CD4-positive, alpha-beta T cell treated with Interleukin-17A for 4 hours (primary cell): ENCODE data around the gene SRSF1.
A peak's percentile ranks its signal among the peaks of the same experiment; 100 is the strongest.

Experiments used
- DNase-seq: peaks from one replicate; pipeline ENCODE4 v3.0.0-alpha.2; 2020; ENCODE audit warnings: mixed read lengths

Gene SRSF1

DNA sequence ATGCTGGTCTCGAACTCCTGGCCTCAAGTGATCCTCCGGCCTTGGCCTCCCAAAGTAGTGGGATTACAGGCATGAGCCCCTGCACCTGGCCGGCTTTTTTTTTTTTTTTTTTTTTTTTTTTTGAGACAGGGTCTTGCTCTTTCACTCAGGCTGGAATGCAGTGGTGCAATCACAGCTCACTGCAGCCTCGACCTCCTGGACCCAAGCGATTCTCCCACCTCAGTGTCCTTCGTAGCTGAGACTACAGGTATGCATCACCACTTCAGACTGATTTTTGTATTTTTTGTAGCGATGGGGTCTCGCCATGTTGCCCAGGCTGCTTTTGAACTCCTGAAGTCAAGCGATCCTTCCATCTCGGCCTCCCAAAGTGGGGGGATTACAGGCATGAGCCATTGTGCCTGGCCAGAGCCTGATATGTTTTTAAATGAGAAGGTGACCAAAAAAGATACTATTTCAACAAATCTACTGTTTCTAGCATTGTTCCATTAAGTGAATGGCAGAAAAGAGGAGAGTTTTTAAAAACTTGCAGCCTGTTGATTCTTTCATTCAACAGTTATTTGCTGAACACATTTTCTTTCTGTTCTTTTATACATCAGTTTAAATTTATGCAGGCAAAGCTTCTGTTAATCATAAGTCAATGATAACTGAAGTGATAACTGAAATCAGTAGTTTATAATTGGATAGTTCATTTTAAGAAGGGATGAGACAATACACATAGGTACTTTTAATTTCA lies 3.2 kb upstream of the SRSF1 start:
- DNase-seq: no peak

DNA sequence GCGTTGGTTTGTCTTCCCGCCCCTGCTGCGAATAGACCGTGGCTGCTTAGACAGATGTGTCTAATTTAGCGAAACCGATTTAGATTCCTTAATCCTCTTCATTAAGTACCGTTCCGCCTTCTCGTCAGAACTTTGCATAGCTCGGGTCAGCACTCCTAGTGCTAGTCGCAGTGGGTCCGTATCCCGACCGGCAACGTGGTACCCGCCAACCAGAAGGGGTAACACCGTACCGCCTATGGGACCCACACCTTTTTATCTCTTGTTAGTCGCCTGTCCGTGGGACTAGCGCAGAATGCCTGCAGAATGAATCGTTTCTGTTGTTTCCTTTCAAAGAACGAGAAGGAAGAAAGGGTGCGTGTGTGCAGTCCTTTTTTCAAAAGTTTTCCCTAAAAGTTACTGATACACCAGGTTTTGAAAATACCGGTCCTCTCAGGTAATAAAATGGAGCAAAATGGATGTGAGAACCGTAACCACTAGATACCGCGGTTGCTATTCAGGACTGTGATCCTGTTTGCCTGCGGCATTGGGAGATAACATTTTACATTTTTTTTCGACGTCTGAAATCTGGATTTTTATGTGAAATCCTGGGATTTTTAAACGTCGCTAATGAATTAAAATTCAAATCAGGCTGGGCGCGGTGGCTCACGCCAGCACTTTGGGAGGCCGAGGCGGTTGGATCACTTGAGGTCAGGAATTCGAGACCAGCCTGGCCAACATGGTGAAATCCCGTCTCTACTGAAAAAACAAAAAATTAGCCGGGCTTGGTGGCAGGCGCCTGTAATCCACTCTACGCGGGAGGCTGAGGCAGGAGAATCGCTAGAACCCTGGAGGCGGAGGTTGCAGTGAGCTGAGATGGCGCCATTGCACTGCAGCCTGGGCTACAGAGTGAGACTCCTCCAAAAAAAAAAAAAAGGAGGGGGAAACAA lies 998 bp upstream of the SRSF1 start:
- DNase-seq: no peak

DNA sequence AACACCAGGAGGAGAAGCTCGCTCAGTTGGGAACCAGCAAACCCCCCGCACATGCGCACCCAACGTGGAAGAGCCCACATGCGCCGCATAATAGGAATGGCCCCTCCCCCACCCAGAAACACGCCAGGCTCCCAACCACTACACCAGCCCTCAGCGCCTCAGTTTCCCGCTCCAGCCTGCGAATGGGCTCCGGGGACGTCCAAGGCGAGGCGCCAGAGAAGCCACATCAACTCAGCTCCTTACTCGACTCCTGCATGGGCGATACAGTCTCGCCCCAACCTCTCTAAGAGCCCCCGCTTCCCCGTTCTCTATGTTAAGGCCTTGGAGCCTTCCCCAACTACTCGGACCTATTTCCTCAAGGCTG lies 504 bp downstream of the SRSF1 start:
- peak; percentile 73 for DNase-seq

DNA sequence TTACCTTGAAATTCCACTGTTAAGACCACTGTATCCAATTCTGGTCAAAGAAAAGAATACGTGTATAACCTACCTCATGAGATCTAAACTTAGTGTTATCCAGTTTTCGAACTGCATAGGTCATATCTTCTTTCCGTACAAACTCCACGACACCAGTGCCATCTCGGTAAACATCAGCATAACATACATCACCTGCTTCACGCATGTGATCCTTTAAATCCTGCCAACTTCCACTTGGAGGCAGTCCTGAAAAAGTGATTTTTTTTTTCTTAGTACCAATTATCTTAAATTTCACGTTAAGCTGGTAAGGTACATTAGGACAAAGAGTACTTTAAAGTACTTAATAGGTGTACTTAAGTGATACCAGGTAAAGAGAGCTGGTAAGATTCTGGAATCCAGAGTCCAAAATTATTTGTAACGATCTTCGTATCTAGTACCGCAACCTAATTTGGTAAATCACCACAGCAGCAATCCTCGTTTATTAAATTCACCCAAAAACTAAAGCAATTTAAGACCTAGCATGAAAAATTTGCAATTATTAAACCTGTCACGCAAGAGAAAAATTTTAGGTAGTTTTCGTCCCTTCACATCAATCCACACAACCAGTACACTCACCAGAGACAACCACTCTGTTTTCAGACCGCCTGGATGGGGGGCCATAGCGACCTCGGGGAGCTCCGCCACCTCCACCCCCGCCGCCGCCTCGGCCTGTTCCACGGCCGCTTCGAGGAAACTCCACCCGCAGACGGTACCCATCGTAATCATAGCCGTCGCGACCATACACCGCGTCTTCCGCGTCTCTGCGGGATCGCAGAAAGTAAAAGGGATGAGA lies 1.1 kb downstream of the SRSF1 start:
- DNase-seq: no peak

DNA sequence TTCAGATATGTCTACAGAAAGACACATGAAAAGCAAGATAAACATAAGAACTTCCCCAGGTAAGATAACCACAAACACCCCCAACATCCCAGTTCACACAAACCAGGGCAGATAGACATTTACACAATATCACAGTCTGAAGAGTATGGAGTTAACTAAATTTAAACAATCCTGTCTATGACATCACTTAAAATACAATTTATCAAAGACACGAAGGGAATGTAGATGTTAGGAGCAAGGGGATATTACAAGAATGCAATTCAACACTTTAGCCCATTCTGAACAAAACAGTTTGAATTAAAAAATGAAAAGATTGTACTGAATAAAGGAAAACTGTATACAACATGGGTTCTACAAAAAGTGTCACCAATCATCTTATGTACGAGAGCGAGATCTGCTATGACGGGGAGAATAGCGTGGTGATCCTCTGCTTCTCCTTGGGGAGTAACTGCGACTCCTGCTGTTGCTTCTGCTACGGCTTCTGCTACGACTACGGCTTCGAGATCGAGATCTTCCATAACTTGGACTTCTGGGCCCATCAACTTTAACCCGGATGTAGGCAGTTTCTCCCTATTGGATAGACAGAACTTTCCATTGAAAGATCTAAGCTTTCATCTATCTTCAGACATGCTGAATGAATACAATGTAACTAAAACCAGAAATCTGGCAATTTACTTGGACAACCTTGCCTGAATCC lies 1.9 kb downstream of the SRSF1 start:
- no peak for DNase-seq

DNA sequence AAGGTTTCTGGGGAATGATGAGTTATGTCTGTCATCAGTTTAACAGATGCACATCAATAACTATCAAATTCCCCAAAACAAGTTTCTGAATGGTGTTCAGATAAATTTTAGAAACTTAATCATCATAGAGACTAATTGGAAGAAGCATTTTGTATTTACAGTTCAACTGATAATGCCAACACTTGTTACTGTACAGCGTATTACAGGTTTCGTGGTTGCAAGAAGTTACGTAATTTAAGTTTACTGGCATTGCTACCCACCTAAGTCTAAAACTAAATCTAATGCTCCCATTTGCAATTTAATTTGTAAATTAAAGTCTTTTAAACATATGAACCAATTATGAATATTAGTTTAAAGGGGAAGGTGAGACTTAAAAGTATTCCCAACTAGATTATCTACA lies 3.0 kb downstream of the SRSF1 start:
- DNase-seq: no peak

DNA sequence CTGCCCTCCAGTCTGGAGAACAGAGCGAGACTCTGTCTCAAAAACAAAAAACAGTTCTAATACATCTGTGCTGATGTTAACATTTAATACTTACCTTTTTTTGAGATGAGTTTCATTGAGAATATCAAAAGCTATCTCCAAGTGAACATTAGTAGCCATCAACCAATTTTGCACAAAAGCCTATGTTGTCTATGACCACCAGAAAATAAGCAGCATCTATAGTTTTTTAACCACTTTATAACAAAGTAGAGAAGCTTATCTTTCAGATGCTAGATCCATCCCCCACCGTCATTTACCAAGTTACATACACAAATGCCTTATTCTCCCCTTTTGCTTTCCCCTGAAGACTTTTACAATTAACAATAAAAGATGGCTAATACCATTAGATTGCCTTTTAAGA lies 4.1 kb downstream of the SRSF1 start:
- no peak for DNase-seq

DNA sequence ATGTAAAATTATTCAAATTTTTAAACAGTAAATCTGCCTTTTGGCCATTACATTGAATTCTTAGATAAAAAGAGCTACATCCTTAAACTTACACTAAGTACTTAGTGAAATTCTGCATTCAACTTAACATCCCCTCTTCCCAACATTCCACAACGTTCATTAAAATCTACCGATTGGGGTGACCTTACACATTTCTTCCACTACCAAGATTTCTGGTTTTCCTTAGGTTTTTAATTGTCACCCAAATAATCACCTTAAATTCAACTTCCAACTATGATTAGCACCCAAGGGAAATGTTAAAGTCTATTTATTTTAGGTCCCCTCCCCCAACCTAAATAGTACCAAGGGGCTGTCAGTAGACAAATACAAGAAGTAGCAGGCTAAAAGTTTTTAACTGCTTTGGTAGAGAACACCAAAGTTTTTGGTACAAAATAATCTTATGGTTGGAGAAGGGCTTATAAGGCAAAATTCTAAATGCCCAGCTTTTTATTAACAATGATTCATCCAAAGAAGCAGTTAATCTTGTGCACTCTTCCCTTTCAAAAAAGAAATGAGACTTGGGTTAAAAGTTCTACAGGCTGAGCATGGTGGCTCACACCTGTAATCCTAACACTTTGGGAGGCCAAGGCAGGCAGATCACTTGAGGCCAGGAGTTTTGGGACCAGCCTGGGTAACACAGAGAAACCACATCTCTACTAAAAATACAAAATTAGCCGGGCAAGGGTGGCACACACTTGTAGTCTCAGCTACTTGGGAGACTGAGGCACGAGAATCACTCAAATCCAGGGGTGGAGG lies 4.7 kb downstream of the SRSF1 start:
- DNase-seq: no peak

DNA sequence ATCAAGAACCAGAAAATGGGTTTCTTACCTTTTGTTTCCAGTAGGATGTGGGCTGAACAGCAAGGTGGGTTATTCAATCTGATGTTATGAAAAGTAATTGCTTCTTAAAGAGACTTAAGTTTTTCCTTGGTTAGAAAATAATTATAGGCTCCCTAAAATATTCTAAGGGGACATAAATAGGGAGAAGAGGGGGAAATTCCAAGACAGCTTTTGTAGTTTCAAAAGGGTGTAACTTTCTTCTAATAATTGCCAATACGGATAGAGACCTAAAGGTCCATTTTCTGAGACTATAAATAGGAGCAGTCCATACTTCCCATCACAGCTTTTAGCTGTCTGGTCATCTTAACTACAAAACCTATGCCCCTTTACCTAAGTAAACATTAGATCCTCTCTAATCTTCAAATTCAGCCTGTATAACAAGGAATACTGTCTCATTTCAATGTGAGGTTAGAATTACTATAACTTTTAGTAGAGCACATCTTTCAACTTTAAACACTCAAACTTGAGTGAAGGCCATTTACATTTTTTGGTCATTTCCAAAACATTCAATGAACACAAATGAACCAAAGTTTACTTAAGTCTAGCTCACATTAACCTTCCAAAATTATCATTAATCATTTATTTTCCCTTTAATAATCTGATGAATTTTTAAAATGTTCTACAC lies 5.5 kb downstream of the SRSF1 start:
- no peak for DNase-seq

DNA sequence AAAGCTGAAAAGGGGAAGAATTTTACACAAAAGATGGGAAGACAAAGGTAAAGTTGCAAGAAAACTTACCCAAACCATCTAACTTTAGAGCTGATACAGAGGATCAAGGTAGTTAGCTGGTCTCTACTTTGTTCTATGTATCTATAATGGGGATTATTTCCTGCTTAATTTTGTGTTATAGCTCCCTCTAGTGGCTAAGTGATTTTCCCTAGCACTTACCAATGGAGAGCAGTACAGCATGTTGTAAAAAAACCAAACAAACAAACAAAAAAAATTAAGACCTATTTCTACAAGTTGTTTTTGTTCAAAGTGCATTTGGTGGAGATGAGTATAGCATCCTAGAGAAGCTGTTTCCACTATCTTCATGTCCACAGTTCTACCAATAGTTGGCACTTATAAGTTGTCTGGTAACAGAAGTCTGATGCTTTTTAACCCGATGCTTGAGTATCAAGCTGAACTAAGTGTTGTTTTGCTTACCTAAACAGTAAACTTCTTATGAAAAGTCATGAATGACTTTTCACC lies 7.5 kb downstream of the SRSF1 start:
- DNase-seq: no peak

DNA sequence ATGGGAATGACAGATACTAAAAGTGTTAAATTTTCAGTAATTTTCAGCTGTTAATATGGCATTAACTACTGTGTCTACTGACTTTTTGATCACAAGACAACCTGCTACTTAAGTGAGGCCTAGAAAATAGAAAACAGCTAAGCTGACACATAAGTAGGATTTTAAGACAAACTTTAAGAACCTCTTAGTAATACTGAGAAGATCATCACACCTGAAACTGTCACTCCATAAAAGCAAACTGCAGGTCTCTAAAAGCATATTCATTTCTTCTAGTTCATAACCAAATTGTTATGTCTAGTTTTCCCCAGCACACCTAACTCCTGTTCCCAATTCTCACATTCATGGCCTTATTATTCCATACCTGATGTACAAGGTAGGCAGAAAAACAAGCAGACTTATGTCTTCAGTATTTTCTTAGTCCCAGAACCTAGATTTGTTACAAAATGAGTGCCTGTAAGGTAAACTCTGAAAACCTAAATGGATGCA lies 8.0 kb downstream of the SRSF1 start:
- DNase-seq: no peak

DNA sequence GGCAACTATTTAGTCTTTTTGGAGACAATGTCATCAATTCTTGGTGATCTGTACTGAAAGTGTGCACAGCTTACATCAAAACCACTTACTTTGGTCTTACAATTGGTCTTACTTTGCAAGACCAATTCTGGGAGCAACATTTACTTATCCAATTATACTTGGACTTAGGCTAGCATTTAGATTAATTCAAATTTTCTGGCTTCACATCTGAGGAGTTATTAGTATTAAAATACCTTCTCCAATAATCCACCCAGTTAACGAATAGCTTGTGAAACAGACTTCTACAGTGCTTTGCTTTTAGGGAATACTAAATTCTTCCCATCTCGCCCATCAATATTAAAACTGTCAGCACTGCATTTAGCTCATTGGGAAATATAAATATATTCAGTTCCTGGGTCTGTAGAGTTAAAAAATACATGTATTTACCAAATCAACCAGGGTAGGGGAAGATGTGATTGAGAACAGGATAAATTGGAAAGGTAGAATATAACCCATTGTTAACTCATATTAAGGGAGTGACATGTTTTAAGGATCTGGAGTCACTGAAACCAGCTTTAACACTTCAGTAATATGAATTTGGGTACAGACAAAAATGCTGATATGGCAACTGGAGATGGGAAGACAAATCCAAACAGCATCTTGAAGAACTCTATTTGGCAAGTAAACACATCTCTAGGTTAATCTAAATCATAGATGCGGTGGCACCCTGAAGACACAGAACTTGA lies 9.8 kb downstream of the SRSF1 start:
- DNase-seq: no peak

DNA sequence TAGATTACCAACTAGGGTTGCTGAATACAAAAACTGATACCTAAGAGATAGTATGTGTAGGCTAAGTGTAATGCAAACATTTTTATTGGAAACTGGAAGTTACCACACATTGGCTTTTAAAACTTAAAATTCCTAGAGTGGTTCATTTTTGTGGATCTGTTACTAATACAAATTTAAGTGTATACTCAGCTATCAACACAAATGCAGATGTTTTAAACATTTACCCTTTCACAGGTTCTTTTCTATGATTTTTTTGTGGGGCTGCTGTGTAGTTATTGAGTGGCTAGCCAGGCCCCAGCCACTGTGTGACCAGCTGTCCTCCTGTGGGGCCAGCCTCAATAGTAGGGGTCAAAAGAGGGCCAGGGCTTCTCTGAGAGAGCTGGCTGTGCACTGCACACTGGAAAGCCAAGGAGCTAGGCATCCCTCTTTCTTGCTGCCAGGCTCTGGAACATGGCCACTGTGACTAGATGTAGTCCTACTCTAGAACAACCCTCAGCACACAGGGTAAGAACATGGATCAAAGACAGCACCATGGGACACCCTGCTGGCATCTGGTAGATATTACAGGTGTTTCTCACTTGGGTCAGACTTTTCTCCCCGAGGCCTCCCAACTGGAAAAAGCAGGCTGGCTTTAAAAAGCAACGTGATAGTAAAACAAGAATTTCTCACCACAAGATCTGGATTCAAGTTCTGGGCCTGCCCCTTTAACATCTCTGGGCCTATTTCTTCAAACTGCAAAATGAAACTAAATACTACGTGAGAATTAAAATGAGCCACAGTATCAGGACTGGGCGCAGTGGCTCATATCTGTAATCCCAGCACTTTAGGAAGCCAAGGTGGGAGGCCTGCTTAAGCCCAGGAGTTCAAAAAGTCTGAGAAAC lies 11.7 kb downstream of the SRSF1 start:
- DNase-seq: peak; percentile 64

DNA sequence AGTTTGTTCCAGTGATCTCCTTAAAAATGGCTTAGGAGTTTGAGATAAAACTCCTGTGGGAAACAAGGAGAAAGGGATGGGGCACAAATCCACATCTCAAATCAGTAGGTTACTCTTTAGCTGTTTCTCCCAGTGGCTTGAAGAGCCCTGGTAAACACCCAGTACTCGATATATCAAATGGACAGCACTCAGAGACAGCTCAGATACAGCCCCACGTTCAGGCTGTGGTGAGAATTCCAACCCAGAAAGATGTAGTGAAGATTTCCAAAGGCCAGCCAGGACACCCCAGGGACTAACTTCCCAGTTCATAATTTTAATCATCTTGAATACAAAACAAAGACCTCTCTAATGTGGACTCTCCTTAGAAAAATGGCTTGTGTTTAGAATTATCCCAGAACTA lies 12.6 kb downstream of the SRSF1 start:
- DNase-seq: no peak

DNA sequence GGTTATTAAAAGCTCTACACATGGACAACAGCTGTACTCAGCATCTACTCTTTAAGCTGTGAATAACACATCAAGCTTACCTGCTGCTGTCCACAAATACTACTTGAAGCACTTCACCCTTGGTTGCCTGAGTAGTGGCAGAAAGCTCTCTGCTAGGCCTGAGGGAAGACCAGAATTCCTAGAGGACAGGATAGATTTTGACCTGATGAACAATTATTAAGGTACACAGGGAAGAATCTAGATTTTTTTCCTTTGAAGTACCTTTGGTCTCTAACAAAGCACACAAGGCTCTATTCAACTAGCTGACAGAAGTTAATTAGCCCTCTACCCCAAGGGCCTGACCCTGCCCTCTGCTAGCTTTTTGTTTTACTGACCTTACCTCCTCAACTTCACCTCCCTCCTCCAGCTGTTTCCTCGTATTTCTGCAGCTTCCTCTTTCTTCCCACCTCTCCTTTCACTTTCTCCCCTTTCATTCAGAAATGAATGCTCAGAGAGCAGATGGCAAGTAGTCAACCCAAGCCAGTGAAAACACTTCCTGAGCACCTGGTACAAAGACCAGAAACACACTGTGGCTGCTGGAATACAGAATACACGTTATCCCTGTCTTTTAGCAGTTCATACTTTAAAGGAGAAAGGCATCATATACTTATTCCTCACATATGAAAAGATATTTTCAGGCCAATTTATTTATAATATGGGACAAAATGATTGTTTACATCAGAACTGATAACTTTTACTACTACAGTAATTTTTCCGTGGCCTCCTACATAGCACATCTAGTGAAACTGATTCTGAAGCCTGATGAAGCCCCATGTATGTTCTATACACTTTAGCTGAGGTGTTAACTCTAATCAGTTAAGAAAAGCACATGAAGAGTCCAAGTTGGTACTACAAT lies 13.3 kb downstream of the SRSF1 start:
- no peak for DNase-seq

DNA sequence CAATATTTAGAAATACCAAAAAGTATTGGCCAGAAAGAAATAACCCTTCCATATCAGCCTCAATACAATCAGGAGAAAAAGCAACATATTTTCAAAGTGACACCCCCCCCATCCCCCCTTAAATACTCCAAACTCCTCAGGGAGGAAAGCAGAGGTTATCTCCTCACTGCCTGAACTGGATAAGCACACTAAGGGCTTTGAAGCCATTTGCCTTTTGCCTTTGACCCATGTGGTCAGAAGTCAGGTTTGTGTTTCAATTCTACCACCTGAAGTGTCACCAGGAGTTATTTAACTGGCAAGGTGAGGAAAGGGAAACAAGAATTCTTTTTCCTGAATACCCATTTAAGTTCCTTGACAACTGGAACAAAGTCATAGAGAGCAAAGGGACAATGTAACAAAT lies 15.5 kb downstream of the SRSF1 start:
- no peak for DNase-seq

DNA sequence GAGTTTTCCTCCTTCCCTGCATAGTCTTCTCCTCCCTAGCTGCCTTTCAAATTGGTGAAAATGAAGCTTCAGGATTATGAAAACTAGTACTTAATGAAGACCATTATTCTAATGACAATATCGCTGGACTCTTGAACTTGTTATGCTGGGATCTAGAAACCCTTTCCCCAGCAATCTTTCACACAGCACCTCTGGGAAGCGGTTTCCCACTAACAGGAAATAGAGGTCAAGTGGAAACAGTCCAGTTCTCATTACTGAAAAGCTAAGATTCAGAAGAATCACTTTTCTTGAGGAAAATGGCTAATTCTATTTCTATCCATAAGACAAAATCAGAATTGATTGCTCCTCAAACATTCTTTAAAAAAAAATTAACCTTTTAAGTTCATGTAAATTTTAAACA lies 17.0 kb downstream of the SRSF1 start:
- DNase-seq: no peak
